HAP-1 (cell line): ENCODE results near the gene RABGAP1.

Source experiments
- DNase-seq, 2 experiments: peaks; one replicate each; pipeline ENCODE4 v3.0.0-alpha.2; 2016 to 2020; ENCODE audit warnings: low spot score in 2 of 2
- H3K27me3 ChIP-seq: fragments of 250-450 bp; sonication (Bioruptor Pico); 2 replicates; pipeline ENCODE4 v1.5.1; 2020; ENCODE audit warnings: low read depth, mild to moderate bottlenecking, moderate library complexity
- H3K36me3 ChIP-seq: fragments of 250-450 bp; sonication (Bioruptor Pico); replicated peaks from 2 replicates; pipeline ENCODE4 v1.5.1; 2020; ENCODE audit warnings: mild to moderate bottlenecking
- H3K4me1 ChIP-seq: fragments of 250-450 bp; sonication (Bioruptor Pico); 2 replicates; pipeline ENCODE4 v1.5.1; 2020; ENCODE audit warnings: mild to moderate bottlenecking
- H3K4me3 ChIP-seq: fragments of 250-450 bp; sonication (Bioruptor Pico); 2 replicates; pipeline ENCODE4 v1.5.1; 2020; ENCODE audit warnings: mild to moderate bottlenecking, moderate library complexity
- H3K9me3 ChIP-seq: fragments of 250-450 bp; sonication (Bioruptor Pico); 2 replicates; pipeline ENCODE4 v1.5.1; 2020; ENCODE audit warnings: mild to moderate bottlenecking, moderate library complexity
- in situ Hi-C: fragments of 300-500 bp; cut with MboI; formaldehyde crosslinking; loops from 3 replicates; pipeline ENCODE4 v1.14.3; 2020; ENCODE audit warnings: low sequenced_read_pairs, inconsistent platforms, mixed read lengths

RABGAP1 gene

DNA sequence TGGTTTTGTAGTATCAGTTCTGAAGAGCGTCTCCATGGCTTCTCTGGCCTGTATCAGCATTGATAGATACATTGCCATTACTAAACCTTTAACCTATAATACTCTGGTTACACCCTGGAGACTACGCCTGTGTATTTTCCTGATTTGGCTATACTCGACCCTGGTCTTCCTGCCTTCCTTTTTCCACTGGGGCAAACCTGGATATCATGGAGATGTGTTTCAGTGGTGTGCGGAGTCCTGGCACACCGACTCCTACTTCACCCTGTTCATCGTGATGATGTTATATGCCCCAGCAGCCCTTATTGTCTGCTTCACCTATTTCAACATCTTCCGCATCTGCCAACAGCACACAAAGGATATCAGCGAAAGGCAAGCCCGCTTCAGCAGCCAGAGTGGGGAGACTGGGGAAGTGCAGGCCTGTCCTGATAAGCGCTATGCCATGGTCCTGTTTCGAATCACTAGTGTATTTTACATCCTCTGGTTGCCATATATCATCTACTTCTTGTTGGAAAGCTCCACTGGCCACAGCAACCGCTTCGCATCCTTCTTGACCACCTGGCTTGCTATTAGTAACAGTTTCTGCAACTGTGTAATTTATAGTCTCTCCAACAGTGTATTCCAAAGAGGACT lies 94.2 kb downstream of the RABGAP1 start:
- Histone ChIP-seq H3K4me1 (no peaks in the 10 kb centered on the region), H3K27me3 (no peaks in the 10 kb centered on the region), H3K4me3 (no peak overlapping the region), H3K36me3 (no peaks in the 10 kb centered on the region; the same call in 1 of the 2 replicates), H3K9me3 (no peaks in the 10 kb centered on the region)
- DNase-seq: no peak
- in situ Hi-C loops: no loop called here

DNA sequence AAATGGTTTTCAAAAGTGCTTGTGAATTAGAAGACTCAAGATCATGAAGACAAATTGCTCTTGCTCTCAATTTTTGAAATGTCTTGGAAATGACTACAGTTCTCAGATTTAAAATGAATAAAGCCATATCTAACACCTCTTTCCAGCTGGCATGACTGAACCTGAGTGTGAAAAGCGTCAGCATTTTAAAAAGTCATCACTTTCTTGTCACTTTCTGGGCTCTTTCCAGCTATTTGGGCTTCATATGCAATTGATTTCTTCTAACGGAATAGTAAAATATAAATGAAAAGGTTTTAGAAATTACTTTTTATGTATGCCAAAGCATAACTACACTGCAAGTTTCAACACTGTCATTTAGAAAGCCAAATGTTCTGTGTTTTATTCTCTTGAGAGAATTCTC lies 95.0 kb downstream of the RABGAP1 start:
- Histone ChIP-seq H3K4me1 (no peaks in the 10 kb centered on the region), H3K9me3 (no peaks in the 10 kb centered on the region), H3K27me3 (no peaks in the 10 kb centered on the region), H3K36me3 (no peaks in the 10 kb centered on the region; the same call in 1 of the 2 replicates), H3K4me3 (no peak overlapping the region)
- DNase-seq: no peak
- in situ Hi-C loops: no loop called here

DNA sequence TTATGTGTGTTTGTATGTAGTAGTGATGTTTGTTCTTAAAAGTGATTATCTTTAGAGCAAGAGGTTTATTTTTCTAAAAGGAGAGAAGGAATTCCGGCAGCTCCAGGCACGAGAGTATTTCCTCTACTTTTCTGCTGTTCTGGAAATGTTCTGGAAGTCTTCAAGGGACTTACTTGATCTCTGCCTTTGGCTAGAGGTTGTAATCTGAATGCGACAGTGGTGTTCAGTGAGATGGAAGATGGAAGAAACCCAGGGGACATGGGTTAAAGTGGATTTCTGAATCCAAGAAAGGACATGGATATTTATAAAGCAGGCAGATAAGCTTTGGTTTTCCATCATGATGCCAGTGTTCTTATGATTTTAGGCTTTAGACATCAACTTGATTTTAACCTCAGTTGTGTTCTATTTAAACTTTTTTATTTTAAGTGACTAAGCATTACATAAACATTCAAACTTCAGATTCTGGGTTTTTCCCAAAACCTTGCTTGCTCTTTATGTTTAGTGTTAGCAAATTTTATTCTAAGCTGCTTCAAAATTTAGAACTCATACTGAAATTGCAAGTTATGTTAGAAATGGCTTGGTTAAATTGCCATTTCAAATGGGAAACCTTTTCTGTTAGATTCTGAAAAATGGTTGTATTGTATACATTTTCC lies 96.2 kb downstream of the RABGAP1 start:
- Histone ChIP-seq H3K27me3 (no peaks in the 10 kb centered on the region), H3K4me1 (no peaks in the 10 kb centered on the region), H3K36me3 (no peaks in the 10 kb centered on the region; the same call in 1 of the 2 replicates), H3K4me3 (no peak overlapping the region), H3K9me3 (no peaks in the 10 kb centered on the region)
- DNase-seq: no peak
- in situ Hi-C loops: no loop called here

DNA sequence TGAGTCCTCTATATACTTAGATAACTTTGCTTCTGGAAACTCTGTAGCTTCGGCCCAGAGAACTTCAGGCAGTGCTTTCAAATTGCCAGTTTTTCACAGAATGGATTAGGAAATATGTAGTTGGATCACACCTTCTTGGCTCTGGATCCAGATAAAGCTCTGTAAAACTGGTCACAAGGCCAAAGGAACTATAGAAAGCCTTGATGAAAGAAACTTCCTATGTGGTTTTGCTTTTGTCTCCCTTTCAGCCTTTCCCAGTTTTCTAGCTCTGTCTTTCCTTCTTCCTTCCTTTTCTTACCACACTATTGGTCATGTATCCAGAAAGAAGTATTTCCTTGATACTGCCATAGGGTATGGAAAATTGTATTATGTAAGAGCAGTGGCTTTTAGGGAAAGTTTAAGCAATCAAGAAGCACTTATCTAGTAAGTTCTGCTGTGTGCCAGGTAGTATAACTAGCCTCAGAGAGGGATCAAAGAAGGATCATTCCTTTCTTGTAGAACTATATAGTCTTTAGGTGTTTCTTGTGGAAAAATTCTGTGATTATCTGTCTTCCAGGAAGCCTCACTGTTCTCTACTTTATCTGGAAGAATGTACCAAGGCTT lies 98.9 kb downstream of the RABGAP1 start:
- Histone ChIP-seq H3K4me3 (no peak overlapping the region), H3K9me3 (no peaks in the 10 kb centered on the region), H3K27me3 (no peaks in the 10 kb centered on the region), H3K36me3 (no peaks in the 10 kb centered on the region; the same call in none of the 2 replicates), H3K4me1 (no peaks in the 10 kb centered on the region)
- in situ Hi-C loops: no loop called here
- DNase-seq: no peak

DNA sequence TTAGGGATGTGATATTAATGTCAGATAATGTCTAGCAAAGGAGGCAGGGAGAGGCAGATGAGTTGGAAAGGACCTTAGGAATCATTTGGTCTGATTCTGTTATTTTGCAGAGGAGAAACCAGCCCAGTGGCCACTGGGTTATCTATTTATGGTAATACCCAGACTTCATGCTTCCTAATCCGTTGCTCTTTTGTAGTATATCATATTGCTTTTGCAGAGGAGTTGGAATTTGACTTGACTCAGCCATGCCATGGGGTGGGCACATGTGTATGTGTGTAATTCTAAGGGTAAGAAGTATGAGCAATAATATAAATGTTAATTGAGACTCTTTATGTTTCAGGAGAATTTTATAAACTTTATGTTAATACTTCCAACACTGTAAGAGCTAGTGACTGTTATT lies 100.0 kb downstream of the RABGAP1 start:
- Histone ChIP-seq H3K4me3 (no peak overlapping the region), H3K9me3 (no peaks in the 10 kb centered on the region), H3K36me3 (no peaks in the 10 kb centered on the region; the same call in none of the 2 replicates), H3K4me1 (no peaks in the 10 kb centered on the region), H3K27me3 (no peaks in the 10 kb centered on the region)
- in situ Hi-C loops: no loop called here
- no peak for DNase-seq

DNA sequence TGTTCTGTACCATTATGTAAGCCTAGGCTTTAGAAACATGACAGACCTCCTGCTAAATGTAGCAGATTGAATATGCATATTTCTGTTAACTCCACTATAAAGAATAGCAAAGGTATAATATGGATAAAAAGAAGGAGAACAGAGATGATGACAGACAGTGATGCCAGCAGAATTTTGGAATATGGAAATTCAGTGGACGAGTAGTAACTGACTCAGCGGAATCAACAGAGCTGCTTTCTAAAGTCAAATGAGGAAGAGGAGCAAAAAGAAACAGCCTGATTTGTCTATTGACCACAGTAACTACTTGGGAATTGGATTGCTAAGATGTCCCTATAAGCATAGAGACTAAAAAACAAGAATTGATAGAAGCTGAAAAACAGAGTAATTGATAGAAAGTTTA lies 100.7 kb downstream of the RABGAP1 start:
- no peaks in the 10 kb centered on the region; the same call in none of the 2 replicates for H3K36me3 ChIP-seq

DNA sequence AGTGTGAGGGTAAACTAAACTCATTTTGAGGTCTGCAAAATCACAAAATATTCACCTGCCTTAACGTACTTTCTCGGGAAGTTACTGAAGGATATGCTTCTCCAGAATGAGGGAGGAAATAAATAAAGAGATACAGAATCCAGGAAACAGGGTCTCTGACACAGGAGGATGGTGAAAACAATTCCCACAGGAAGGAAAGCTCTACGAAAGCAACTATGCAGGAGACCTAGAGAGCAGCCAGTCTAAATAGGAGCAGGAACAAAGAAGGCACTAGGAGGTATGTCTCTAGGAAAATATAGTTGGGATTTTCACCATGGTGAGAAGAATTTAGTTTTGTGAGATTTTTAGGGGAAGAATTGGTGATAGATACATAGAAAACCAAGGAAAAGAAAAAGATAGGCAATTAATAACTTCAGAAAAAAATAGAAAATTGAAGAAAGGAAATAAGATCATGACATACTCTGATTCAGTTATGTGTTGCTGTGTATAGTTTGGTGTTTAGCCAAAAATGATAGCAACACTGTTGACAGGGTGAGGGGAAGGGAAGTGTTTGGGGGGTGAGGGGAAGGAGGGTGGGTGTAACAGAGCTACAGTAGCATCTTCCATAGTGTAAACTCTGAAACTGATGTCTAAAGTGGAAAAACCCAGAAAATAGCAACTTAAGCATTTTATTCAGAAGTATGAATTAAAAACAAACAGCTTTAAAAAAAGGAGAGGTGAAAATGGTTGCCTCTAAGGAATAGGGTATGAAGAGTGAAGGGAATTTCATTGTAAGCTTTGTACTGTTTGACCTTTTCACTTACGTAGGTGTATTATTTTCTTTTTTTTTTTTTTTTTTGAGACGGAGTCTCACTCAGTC lies 102.5 kb downstream of the RABGAP1 start:
- no peak overlapping the region for H3K4me3 ChIP-seq
- DNase-seq: no peak
- H3K9me3 ChIP-seq: no peaks in the 10 kb centered on the region
- no peaks in the 10 kb centered on the region; the same call in none of the 2 replicates for H3K36me3 ChIP-seq
- no peaks in the 10 kb centered on the region for H3K4me1 ChIP-seq
- in situ Hi-C loops: no loop called here
- no peaks in the 10 kb centered on the region for H3K27me3 ChIP-seq

More for the DNA sequence above, 100.7 kb downstream of the RABGAP1 start:
- no peaks in the 10 kb centered on the region for H3K4me1 ChIP-seq
- in situ Hi-C loops: no loop called here
- H3K4me3 ChIP-seq: no peak overlapping the region
- no peak for DNase-seq
- H3K27me3 ChIP-seq: no peaks in the 10 kb centered on the region
- H3K9me3 ChIP-seq: no peaks in the 10 kb centered on the region

DNA sequence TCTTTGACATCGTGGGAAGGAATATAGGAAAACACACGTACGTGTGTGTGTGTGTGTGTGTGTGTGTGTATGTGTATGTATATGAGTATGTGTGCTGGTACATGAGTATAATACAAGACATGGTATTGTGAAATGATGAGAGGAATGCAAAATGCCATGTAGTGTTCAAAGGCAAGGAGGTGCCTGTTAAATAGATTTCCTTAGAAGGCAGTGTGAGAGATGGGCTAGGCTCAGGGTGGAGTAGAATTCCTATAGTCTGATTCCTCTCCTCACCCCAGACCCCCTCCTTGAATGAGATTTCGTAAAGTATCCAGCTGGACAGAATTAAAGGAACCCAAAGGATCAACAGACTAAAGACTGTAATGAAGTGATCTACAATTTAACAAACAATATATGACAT lies 103.8 kb downstream of the RABGAP1 start:
- no peaks in the 10 kb centered on the region for H3K27me3 ChIP-seq
- no peaks in the 10 kb centered on the region; the same call in none of the 2 replicates for H3K36me3 ChIP-seq
- H3K9me3 ChIP-seq: no peaks in the 10 kb centered on the region
- no peaks in the 10 kb centered on the region for H3K4me1 ChIP-seq
- no peak overlapping the region for H3K4me3 ChIP-seq
- DNase-seq: no peak
- in situ Hi-C loops: no loop called here

DNA sequence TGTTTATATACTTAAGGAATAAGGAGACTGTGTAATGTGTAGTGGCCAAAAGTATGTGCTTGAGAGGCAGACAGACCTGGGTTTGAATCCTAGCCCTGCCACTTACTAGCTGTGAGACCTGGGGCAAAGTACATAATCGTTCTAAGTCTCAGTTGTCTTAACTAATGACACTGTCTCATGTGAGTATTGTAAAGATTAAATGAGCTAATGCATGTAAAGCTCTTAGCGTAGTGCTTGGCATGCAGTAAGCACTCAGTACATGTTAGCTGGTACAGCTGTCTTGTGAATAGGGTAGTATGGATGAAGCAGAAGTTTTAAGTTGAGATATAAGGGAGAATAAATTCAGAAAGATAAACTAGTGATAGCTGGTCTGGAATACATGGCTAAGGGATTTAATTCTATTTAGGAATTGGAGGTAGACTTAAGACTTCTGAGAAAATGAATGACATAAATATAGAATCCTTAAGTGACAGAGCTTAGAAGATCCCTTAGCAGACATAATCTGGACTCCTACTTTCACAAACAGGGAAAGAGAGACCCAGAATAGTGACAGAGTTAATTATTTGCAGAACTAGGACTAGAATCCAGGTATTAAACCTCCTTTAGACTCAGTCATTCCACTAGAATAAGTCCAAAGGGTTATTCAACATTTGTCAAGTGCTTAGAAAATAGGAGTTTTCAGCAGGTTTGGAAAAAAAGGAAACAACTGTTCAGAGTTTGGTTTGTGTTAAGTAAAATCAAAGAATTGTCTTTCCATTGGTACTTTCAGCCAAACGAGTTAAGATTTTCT lies 105.8 kb downstream of the RABGAP1 start:
- Histone ChIP-seq H3K36me3 (no peaks in the 10 kb centered on the region; the same call in 1 of the 2 replicates), H3K4me1 (no peaks in the 10 kb centered on the region; the same call in 1 of the 2 replicates), H3K27me3 (no peaks in the 10 kb centered on the region), H3K9me3 (no peaks in the 10 kb centered on the region), H3K4me3 (no peak overlapping the region)
- in situ Hi-C loops: no loop called here
- DNase-seq: no peak

DNA sequence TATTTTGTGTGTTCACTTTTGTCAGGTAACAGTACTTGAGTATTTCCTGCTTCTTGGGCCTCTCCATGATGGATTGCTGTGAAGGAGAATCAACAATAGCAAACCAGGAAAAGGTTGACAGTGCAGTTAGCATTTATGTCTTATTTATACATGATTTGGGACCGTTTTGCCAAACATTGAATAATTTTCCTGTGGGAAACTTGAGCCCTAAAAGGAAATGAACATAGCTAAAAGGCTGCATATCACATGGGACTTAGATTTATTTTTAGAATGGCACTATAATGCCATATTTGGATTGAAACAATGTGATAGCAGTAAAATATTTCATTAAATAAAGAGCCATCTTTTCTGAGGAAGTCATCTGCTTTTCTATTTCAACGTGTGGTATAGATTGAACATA lies 107.9 kb downstream of the RABGAP1 start:
- H3K4me1 ChIP-seq: peaks cover 9% of the 10 kb centered on the region; the same call in 1 of the 2 replicates
- no peak for DNase-seq
- no peaks in the 10 kb centered on the region for H3K9me3 ChIP-seq
- no peak overlapping the region for H3K4me3 ChIP-seq
- no peaks in the 10 kb centered on the region for H3K36me3 ChIP-seq
- in situ Hi-C loops: no loop called here
- H3K27me3 ChIP-seq: no peaks in the 10 kb centered on the region

DNA sequence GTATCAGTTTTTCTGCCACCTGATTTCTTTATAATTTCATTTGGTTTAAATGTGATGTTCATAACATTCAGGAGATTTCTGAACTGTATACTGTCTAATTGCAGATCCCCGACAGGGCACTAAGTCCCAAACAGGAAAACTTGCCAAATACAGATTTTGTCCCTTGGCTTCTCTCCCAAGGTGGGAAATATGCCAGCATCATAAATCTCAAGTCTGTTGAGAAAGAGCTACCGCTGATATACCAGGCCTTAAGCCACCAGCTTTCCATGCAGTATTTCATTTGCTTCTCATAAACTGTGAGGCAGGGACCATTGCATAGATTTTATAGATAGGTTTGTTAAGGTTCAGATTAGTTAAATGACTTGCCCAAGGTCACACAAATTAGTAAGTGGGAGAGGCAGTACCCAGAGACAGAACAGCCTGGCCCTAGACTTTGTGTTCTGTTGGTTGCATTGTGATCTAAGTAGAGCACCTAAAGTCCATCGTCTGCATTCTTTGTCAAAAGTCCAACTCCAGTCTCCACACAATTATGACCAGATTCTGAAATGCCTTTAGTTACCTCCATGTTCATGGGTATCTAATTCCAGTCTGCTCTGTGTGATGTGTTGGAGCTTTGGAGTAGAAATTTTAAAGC lies 108.9 kb downstream of the RABGAP1 start:
- no peaks in the 10 kb centered on the region for H3K9me3 ChIP-seq
- peaks cover 12% of the 10 kb centered on the region; the same call in 1 of the 2 replicates for H3K4me1 ChIP-seq
- no peak overlapping the region for H3K4me3 ChIP-seq
- in situ Hi-C loops: no loop called here
- H3K36me3 ChIP-seq: peaks cover 3% of the 10 kb centered on the region; the same call in 1 of the 2 replicates
- H3K27me3 ChIP-seq: no peaks in the 10 kb centered on the region
- no peak for DNase-seq

DNA sequence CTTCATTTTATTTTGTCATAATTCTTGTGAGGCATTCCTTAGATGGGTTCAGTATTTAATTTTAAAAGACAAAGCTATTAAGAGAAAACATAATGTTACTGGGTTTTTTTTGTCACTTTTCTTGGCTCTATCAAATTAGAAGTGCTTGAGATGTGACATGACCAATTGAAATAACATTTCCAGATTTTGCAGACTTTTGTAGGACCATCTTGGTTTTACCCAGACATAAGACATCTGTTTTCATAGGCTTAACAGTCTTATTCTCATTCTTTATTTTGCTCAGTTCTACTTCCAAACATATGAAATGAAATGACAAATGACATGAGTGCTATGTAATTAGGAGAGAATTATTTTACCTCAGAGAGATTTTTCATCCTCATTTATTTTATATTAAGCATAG lies 112.2 kb downstream of the RABGAP1 start:
- H3K36me3 ChIP-seq: peaks cover 8% of the 10 kb centered on the region
- in situ Hi-C loops: no loop called here
- no peak for DNase-seq
- no peaks in the 10 kb centered on the region for H3K27me3 ChIP-seq
- no peaks in the 10 kb centered on the region for H3K9me3 ChIP-seq
- H3K4me3 ChIP-seq: no peak overlapping the region
- H3K4me1 ChIP-seq: peaks cover 15% of the 10 kb centered on the region; the same call in 1 of the 2 replicates
